GM04504 (cell line): ENCODE results near the gene CCDC18.
"Not testable (repeated sequence)": the region's sequence is repeated elsewhere in the genome, so short reads cannot be mapped to it uniquely, and the experiment has no call there.

ENCODE experiments used
- DNase-seq: peaks from one replicate; pipeline ENCODE4 v3.0.0-alpha.2; 2012; ENCODE audit warnings: low read depth

The CCDC18 gene

DNA sequence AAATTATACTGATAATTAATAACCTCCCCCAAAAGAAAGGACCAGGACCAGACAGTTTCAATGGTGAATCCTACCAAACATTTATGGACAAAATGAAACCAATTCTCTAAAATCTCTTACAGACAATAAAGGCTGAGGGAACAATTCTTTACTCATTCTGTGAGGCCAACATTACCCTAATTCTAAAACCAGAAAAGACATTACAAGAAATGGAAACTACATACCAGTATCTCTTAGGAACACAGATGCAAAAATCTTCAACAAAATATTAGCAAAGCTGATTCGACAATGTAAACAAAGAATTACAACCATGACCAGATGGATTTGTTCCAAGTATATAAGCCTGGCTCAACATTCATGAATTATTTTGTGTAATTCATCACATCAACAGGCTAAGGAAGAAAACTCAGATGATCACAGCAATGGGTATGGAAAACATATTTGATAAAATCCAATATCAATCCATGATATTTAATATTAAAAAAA is 8.9 kb upstream of the CCDC18 start:
- no peak for DNase-seq

DNA sequence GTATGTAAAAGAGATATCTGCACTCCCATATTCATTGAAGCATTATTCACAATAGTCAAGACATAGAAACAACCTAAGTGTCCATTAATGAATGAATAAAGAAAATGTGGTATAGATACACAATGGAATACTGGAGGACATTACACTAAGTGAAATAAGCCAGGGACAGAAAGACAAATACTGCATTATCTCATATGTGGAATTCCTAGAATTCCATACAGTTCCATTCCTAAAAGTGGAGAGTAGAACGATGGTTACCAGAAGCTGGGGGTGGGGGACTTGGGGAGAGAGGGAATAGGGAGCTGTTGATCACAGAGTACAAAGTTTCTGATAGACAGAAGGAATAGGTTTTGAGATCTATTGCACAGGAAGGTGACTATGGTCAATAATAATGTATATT is 7.7 kb upstream of the CCDC18 start:
- DNase-seq: no peak

- not testable (repeated sequence) for DNase-seq
Observed at GRCh38 chr1:93174638-93175037, 5.9 kb upstream of the CCDC18 start.

GRCh38 chr1:93177991-93178390 is 2.5 kb upstream of the CCDC18 start:
- peak; percentile 7 for DNase-seq

DNA sequence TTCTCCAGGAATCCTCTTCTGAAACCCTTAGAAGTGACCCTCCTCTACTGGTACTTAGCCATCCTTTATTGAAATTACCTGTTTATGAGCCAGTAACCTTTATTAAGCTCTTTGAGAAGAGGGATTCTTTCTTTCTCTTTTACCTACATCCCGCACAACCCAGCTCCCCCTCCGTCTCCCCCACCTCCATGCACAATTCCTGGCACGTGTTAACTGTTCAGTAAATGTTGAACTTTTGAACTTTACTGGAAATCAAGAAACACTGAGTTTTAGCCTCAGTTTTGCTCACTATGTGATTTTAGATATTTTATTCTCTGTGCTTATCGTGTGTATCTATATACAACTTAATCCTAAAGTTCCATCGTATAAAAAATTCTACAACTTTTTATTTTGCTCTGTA is 2.1 kb upstream of the CCDC18 start:
- no peak for DNase-seq

- DNase-seq: peak; percentile 98
Observed at GRCh38 chr1:93179886-93180722, 420 bp upstream of the CCDC18 start, which contains the start of gene TMED5. Gene TMED5, minus strand, starts transcription at chr1:93180413. Its CDS starts 171 bp downstream, at chr1:93180242.

- DNase-seq: no peak
Observed at GRCh38 chr1:93186667-93187066, 6.1 kb downstream of the CCDC18 start.

DNA sequence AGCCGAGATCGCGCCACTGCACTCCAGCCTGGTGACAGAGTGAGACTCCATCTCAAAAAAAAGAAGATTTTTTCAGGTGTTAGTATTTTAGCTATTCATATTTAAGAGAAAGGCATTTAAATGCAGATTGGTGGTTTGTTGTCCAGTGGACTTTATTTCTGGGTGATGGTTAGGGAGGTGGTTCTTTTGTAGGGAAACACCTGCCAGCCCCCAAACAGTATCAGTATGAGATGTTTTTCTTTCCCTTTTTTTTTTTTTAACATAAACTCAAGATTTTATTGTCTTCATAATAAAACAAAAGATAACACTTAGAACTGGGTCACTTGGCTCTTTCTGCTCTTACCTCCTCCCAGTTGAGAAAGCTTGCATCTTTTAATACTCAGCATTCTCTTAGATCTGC is 9.9 kb downstream of the CCDC18 start:
- no peak for DNase-seq

DNA sequence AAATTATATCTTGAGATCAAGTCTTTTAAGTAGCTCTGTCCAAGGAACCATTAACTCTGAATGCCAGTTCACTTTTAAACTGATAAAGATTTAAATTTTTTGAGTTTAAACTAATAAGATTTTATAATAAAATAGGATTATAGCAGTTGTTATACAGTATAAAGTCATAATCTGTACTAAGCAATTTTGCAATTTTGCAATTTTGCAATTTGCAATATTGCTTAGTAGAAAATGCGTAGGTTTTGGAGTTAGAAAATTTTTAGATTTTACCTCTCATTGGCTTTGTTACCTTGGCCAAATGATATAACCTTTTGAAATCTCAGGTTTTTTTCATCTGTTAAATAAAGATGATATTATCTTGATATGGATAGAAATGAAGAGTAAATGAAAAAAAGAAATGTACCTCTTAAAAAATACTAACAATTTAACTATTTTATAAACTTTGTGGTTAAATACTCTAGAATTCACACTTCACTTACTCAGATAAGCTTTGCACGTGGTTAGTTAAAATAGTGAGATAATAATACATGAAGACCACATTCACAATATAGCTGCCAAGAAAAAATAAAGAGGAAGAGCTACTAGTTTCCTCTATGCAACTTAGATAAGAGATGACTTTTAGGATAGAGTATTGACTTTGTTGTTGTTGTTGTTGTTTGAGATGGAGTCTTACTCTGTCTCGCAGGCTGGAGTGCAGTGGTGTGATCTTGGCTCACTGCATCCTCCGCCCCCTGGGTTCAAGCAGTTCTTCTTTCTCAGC is 13.9 kb downstream of the CCDC18 start:
- DNase-seq: no peak

DNA sequence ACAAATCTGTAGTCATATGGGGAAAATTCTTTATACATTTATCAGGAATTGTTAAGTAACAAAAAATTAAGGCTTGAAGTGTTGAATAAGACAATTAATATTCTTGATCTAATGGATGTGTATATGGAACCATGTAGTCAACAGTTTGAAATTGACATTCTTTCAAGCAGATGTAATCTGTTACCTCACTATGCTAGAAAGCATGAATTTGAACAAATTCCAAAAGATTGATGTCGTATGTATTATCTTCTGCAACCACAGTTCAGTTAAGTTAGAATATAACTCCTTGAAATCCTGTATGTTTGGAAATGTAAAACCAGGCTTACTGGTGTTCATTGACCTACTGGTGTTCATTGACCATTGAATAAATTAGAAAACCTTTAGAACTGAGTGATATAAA is 16.1 kb downstream of the CCDC18 start:
- no peak for DNase-seq

- DNase-seq: no peak
Observed at GRCh38 chr1:93199150-93199549, 18.6 kb downstream of the CCDC18 start.

- DNase-seq: no peak
Observed at GRCh38 chr1:93200086-93200620, 19.6 kb downstream of the CCDC18 start.

DNA sequence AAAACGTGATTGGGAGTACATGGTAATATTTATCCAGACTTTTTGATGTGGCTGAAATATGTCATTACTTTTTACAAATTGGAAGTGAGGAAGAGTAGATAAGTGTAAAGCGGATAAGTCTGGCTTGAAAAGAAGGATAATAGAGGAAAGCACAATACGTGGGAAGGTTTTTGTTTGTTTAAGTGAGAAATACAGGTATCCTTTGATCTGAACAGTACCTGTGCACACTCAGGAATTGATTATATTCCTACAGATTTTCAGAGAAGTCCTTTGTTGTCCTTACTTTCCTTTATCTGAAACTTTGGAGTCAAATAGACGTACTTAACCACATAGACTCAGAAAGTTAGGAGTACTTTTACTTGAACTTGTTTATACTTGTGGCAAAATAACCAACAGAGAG is 20.2 kb downstream of the CCDC18 start:
- DNase-seq: no peak

- DNase-seq: no peak
Observed at GRCh38 chr1:93205892-93206566, 25.5 kb downstream of the CCDC18 start.

DNA sequence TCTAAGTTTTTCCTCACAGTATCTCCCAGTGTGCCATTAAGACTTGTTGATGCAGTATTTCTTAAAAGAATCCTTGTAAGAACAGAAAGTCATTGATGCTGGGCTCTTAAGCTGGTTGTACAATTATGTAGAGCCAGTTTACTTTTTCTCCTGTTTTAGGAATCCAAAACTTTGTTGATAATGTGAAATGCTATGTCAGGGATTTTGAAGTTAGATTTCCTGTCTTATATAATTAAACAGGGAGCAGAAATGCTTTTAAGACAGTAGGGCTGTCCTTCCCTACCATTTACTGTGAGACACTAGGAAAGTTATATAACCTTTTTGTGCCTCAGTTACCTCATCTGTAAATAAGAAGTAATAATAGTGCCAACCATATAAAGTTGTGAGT is 26.0 kb downstream of the CCDC18 start:
- no peak for DNase-seq

GRCh38 chr1:93207211-93207610 is 26.7 kb downstream of the CCDC18 start:
- DNase-seq: no peak

DNA sequence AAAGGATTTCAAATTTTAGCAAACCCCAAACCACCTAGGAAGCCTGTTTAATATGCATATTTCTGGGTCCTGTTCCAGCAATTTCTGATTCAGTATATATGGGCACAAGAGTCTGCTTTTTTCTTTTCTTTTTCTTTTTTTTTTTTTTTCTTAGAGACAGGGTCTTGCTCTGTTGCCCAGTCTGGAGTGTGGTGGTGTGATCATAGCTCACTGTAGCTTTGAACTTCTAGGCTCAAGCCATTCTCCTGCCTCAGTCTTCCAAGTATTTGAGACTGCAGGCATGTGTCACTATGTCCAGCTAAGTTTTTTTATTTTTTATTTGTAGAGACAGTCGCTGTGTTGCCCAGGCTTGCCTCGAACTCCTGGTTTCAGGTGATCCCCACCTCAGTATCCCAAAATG is 34.8 kb downstream of the CCDC18 start:
- no peak for DNase-seq

- no peak for DNase-seq
Observed at GRCh38 chr1:93219443-93219842, 38.9 kb downstream of the CCDC18 start.

GRCh38 chr1:93220716-93221115 is 40.2 kb downstream of the CCDC18 start:
- not testable (repeated sequence) for DNase-seq

DNA sequence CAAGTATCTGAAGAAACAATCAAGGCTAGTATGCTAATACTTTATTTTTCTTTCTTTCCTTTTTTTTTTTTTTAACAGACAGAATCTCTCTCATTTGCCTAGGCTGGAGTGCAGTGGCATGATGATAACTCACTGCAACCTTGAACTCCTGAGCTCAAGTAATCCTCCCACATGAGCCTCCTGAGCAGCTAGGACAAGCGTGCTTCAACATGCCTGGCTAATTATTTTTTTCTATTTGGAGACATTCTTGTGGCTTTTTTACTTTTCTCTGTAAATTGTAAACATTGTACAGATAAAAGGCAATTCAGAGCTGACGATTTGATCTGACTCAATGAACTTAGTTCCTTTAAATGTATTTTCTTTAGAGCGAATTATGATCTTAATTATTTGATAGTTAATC is 41.4 kb downstream of the CCDC18 start:
- no peak for DNase-seq

DNA sequence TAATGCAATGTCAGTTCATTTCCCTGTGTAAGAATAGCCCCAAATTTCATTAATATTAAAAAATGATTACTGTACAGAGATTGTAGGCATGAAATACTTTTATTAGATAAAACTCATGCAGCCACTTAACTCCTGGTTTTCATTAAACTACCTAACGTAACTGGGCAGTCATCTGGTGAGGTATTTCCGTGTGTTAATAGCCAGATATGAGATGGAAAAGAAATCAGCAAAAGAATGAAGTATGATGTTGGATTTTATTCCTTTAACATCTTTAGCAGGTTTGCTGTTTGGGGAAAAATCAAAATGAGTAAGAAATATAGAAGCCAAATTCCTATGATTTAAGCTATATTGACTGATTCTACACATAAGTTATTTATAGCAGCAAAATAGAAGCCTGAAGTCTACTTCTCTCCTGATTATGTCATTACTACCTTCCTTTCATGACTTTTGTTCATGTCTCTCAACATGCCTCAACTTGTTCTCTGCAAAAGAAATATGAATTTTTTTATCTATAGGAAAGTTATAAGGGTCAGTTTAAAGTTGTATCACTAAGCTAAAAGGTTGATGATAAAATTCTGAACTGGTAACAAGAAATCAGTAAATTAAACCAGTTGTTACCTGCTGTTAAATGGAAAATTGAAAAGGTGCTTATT is 42.6 kb downstream of the CCDC18 start:
- DNase-seq: no peak

DNA sequence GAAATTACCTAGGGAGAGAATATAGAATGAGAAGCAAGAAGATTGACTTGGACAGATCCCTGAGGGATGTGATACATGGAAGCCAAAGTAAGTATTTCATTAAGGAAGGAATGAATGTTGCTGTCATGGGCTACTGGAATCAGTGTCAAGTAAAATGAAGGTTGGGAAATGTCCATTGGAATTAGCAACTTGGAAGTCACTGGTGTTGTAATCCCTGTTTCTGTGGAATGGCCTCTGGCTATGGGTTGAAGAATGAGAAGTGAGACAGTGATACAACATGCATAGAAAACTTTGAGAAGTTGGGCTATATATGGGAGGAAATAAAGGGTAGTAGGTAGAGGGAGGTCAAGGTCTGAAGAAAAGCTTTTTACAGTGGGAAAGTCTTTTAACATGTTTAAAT is 54.7 kb downstream of the CCDC18 start:
- DNase-seq: no peak
